H1 (cell line): ENCODE results near the gene SIRT7. TPM values are rescaled to one million over a fixed set of nuclear protein-coding genes. Genes with fewer than 3 reads are reported as not detected.

Source experiments
- CTCF ChIA-PET: fragments of 300-600 bp; sonication (Branson Sonifier 250); formaldehyde crosslinking; loops from one replicate; lab custom pipeline; 2021; ENCODE audit not compliant: partially characterized antibody; lab: Charles Lee
- POLR2A ChIA-PET: fragments of 300-600 bp; sonication (Branson Sonifier 250); formaldehyde crosslinking; loops from one replicate; lab custom pipeline; 2021; ENCODE audit warnings: inconsistent platforms; ENCODE audit not compliant: partially characterized antibody; lab: Charles Lee
- DNase-seq, 2 experiments: peaks; one replicate each; pipeline versions ENCODE4 v3.0.0 to v3.0.0-alpha.2; 2010 to 2022; ENCODE audit warnings: low spot score in 2 of 2, low read depth in 1 of 2, mixed read lengths in 1 of 2
- FAIRE-seq: peaks from 2 replicates; lab custom pipeline; 2011; peaks lifted over from hg19 to GRCh38; lab: Jason Lieb, UNC
- H2AFZ ChIP-seq: 2 replicates; pipeline ENCODE4 v1.8.1; 2012; ENCODE audit warnings: low read length, inconsistent platforms
- H2AK5ac ChIP-seq: 2 replicates; pipeline ENCODE4 v1.6.1; 2013; ENCODE audit warnings: low read depth, low read length
- H2BK120ac ChIP-seq: replicated peaks from 2 replicates; pipeline ENCODE3; 2013; ENCODE audit warnings: low read depth, low read length, inconsistent platforms
- H2BK12ac ChIP-seq: 2 replicates; pipeline ENCODE4 v1.6.1; 2013; ENCODE audit warnings: low read depth, low read length
- H2BK15ac ChIP-seq: 2 replicates; pipeline ENCODE4 v1.6.1; 2013; ENCODE audit warnings: low read length
- H2BK20ac ChIP-seq: 2 replicates; pipeline ENCODE4 v1.6.1; 2013; ENCODE audit warnings: low read length
- H2BK5ac ChIP-seq: 2 replicates; pipeline ENCODE4 v1.6.1; 2013; ENCODE audit warnings: low read depth, low read length
- H3K14ac ChIP-seq: 2 replicates; pipeline ENCODE4 v1.6.1; 2013; ENCODE audit warnings: inconsistent platforms; ENCODE audit not compliant: insufficient read length
- H3K18ac ChIP-seq: 2 replicates; pipeline ENCODE4 v1.6.1; 2013; ENCODE audit warnings: low read length; ENCODE audit errors: extremely low read depth
- H3K23ac ChIP-seq: 2 replicates; pipeline ENCODE4 v1.6.1; 2013; ENCODE audit warnings: inconsistent platforms; ENCODE audit not compliant: insufficient read length
- H3K23me2 ChIP-seq: 2 replicates; pipeline ENCODE4 v1.6.1; 2013; ENCODE audit warnings: low read depth, low read length
- H3K27ac ChIP-seq: 2 replicates; pipeline ENCODE4 v1.6.1; 2011; ENCODE audit warnings: low read depth, low read length, inconsistent platforms
- H3K27me3 ChIP-seq, 4 experiments: replicated peaks in 1 of 4; 1 replicate in 1 of 4; 2 replicates in 3 of 4; pipeline versions ENCODE4 v1.6.1 to v1.8.1; 2011 to 2013; ENCODE audit warnings: low read length in 3 of 4, mild to moderate bottlenecking in 3 of 4, inconsistent platforms in 2 of 4, mixed read lengths in 2 of 4, moderate library complexity in 1 of 4; ENCODE audit not compliant: control insufficient read depth in 3 of 4, insufficient read depth in 3 of 4; ENCODE audit errors: extremely low read depth in 1 of 4
- H3K36me3 ChIP-seq, 4 experiments: 2 replicates each; pipeline versions ENCODE4 v1.6.1 to v1.8.1; 2011 to 2013; ENCODE audit warnings: mild to moderate bottlenecking in 4 of 4, low read length in 3 of 4, moderate library complexity in 2 of 4, control low read depth in 1 of 4, inconsistent platforms in 1 of 4; ENCODE audit not compliant: insufficient read depth in 4 of 4, control insufficient read depth in 2 of 4
- H3K4ac ChIP-seq: replicated peaks from 2 replicates; pipeline ENCODE3; 2013; ENCODE audit warnings: low read length, low read depth, mixed read lengths, inconsistent platforms; ENCODE audit not compliant: insufficient read length
- H3K4me1 ChIP-seq, 4 experiments: replicated peaks in 1 of 4; 1 replicate in 1 of 4; 2 replicates in 3 of 4; pipeline versions ENCODE4 v1.6.1 to v1.8.1; 2011 to 2013; ENCODE audit warnings: low read length in 3 of 4, inconsistent platforms in 2 of 4, mixed read lengths in 1 of 4; ENCODE audit not compliant: insufficient read depth in 4 of 4, control insufficient read depth in 3 of 4
- H3K4me2 ChIP-seq, 2 experiments: 2 replicates each; pipeline versions ENCODE4 v1.6.1 to v1.8.1; 2011 to 2013; ENCODE audit warnings: low read depth in 2 of 2, low read length in 2 of 2, control low read depth in 1 of 2, inconsistent platforms in 1 of 2, mild to moderate bottlenecking in 1 of 2; ENCODE audit not compliant: insufficient read depth in 1 of 2
- H3K4me3 ChIP-seq, 4 experiments: fragments of 200-600, 300-600 bp in 1 of 4; sonication (generic), shearing (Covaris generic), sonication (Bioruptor Twin) in 1 of 4; 2 replicates each; pipeline versions ENCODE4 v1.5.1 to v1.8.1; 2011 to 2016; ENCODE audit warnings: low read length in 4 of 4, low read depth in 3 of 4, control low read depth in 2 of 4, inconsistent platforms in 2 of 4, mild to moderate bottlenecking in 2 of 4, mixed read lengths in 1 of 4, moderate library complexity in 1 of 4; ENCODE audit not compliant: insufficient read depth in 2 of 4; ENCODE audit errors: extremely low read depth in 1 of 4
- H3K56ac ChIP-seq: replicated peaks from 2 replicates; pipeline ENCODE3; 2013; ENCODE audit warnings: low read depth, mild to moderate bottlenecking, mixed read lengths, low read length, inconsistent platforms; ENCODE audit not compliant: insufficient read length
- H3K79me1 ChIP-seq: 2 replicates; pipeline ENCODE4 v1.6.1; 2013; ENCODE audit warnings: low read depth, low read length, control low read depth
- H3K79me2 ChIP-seq, 2 experiments: 2 replicates each; pipeline versions ENCODE4 v1.6.1 to v1.8.1; 2012 to 2013; ENCODE audit warnings: low read length in 2 of 2, mild to moderate bottlenecking in 2 of 2, inconsistent platforms in 1 of 2; ENCODE audit not compliant: insufficient read depth in 2 of 2, control insufficient read depth in 1 of 2
- H3K9ac ChIP-seq, 4 experiments: replicated peaks in 1 of 4; 1 replicate in 1 of 4; 2 replicates in 3 of 4; pipeline versions ENCODE4 v1.6.1 to v1.8.1; 2011 to 2013; ENCODE audit warnings: low read depth in 3 of 4, low read length in 3 of 4, control low read depth in 2 of 4, mild to moderate bottlenecking in 2 of 4, moderate library complexity in 2 of 4, inconsistent platforms in 1 of 4; ENCODE audit errors: extremely low read depth in 1 of 4
- H3K9me3 ChIP-seq, 2 experiments: 2 replicates each; pipeline versions ENCODE4 v1.6.1 to v1.8.1; 2012 to 2013; ENCODE audit warnings: mild to moderate bottlenecking in 2 of 2, moderate library complexity in 2 of 2, control low read depth in 1 of 2, inconsistent platforms in 1 of 2, low read depth in 1 of 2, low read length in 1 of 2, mixed read lengths in 1 of 2; ENCODE audit not compliant: insufficient read depth in 2 of 2
- H4K20me1 ChIP-seq, 2 experiments: replicated peaks in 1 of 2; 2 replicates each; pipeline versions ENCODE3 to v1.8.1; 2011 to 2013; ENCODE audit warnings: inconsistent platforms in 2 of 2, low read length in 2 of 2, mild to moderate bottlenecking in 1 of 2; ENCODE audit not compliant: insufficient read depth in 2 of 2, control insufficient read depth in 1 of 2
- H4K5ac ChIP-seq: 2 replicates; pipeline ENCODE4 v1.6.1; 2013; ENCODE audit warnings: low read length, low read depth, mixed read lengths, inconsistent platforms; ENCODE audit not compliant: insufficient read length
- H4K8ac ChIP-seq: 2 replicates; pipeline ENCODE4 v1.8.0; 2013; ENCODE audit warnings: mild to moderate bottlenecking, moderate library complexity, low read length, inconsistent platforms; ENCODE audit not compliant: insufficient read depth; ENCODE audit errors: extremely low read depth
- H4K91ac ChIP-seq: replicated peaks from 2 replicates; pipeline ENCODE3; 2013; ENCODE audit warnings: low read length, mixed read lengths, inconsistent platforms; ENCODE audit not compliant: insufficient read length
- BACH1 ChIP-seq: IDR thresholded peaks from 2 replicates; pipeline ENCODE4 v1.6.1; 2012; ENCODE audit warnings: low read length, improper control_type of control experiment
- BRCA1 ChIP-seq: IDR thresholded peaks from 2 replicates; pipeline ENCODE4 v1.6.1; 2012; ENCODE audit warnings: low read depth, low read length, improper control_type of control experiment
- CREB1 ChIP-seq: IDR thresholded peaks from 2 replicates; pipeline ENCODE4 v1.6.1; 2012; ENCODE audit warnings: inconsistent platforms
- HDAC2 ChIP-seq, 2 experiments: fragments of 300-600 bp in 1 of 2; sonication (generic) in 1 of 2; IDR thresholded peaks; 2 replicates each; pipeline ENCODE4 v1.6.1; 2011 to 2012; ENCODE audit warnings: low read depth in 2 of 2, low read length in 2 of 2, mild to moderate bottlenecking in 2 of 2, moderate library complexity in 2 of 2, borderline replicate concordance in 1 of 2, inconsistent platforms in 1 of 2
- MAFK ChIP-seq: IDR thresholded peaks from 2 replicates; pipeline ENCODE4 v1.6.1; 2012; ENCODE audit warnings: low read depth, mild to moderate bottlenecking, improper control_type of control experiment, low read length
- POU5F1 ChIP-seq: IDR thresholded peaks from 2 replicates; pipeline ENCODE4 v1.6.1; 2011; ENCODE audit warnings: low read depth, mild to moderate bottlenecking, low read length, moderate library complexity
- RBBP5 ChIP-seq: IDR thresholded peaks from 2 replicates; pipeline ENCODE4 v1.7.1; 2012; ENCODE audit warnings: low read depth, mild to moderate bottlenecking, inconsistent platforms, low read length, moderate library complexity, borderline replicate concordance
- RXRA ChIP-seq: IDR thresholded peaks from 2 replicates; pipeline ENCODE4 v1.6.1; 2011; ENCODE audit warnings: low read depth, mild to moderate bottlenecking, low read length, moderate library complexity; ENCODE audit not compliant: insufficient read depth
- SIN3A ChIP-seq, 2 experiments: IDR thresholded peaks in 1 of 2; conservative IDR thresholded peaks in 1 of 2; 2 replicates each; pipeline ENCODE4 v1.6.1; 2011 to 2012; ENCODE audit warnings: low read length in 2 of 2, improper control_type of control experiment in 1 of 2, low read depth in 1 of 2, mild to moderate bottlenecking in 1 of 2
- SIRT6 ChIP-seq: IDR thresholded peaks from one replicate; pipeline ENCODE4 v1.7.1; 2012; ENCODE audit warnings: low read length, inconsistent platforms
- SP2 ChIP-seq: IDR thresholded peaks from 2 replicates; pipeline ENCODE4 v1.6.1; 2012; ENCODE audit warnings: mild to moderate bottlenecking, low read length, inconsistent platforms
- SRF ChIP-seq: IDR thresholded peaks from 2 replicates; pipeline ENCODE4 v1.6.1; 2011; ENCODE audit warnings: mild to moderate bottlenecking, low read depth, low read length, moderate library complexity
- SUZ12 ChIP-seq: fragments of 200-600 bp; sonication (generic); IDR thresholded peaks from 2 replicates; pipeline ENCODE4 v1.6.1; 2012; ENCODE audit warnings: mild to moderate bottlenecking, inconsistent platforms, low read length, moderate library complexity, mixed read lengths
- WGBS, 2 experiments: shearing (Covaris generic) in 1 of 2; methylation state at CpG; one replicate each; pipeline versions ENCODE4 v1.1.6 to v1.1.7; 2013 to 2015; ENCODE audit warnings: low lambda C conversion rate in 2 of 2, mixed read lengths in 2 of 2, inconsistent platforms in 1 of 2, low coverage in 1 of 2, missing lambda C conversion rate in 1 of 2; ENCODE audit not compliant: insufficient replicate concordance in 2 of 2, insufficient coverage in 1 of 2, insufficient read length in 1 of 2; ENCODE audit errors: extremely low coverage in 1 of 2, missing lambda C conversion rate in 1 of 2; 5-methylcytosine and 5-hydroxymethylcytosine counted together
- polyA plus RNA-seq, 7 experiments: library from polyadenylated mRNA; depleted of rRNA in 3 of 7; stranded (reverse) in 5 of 7; unstranded in 2 of 7; fragments of >200 nt in 5 of 7; fragments of 200-250 nt in 2 of 7; gene quantifications; 1 replicate in 5 of 7; 2 replicates in 1 of 7; 4 replicates in 1 of 7; pipeline versions ENCODE4 v1.2.1 to v1.2.3, GENCODE V29; 2011 to 2013; ENCODE audit warnings: missing spikeins in 2 of 7, mixed read lengths in 2 of 7
- total RNA-seq: library from RNA; stranded (reverse); fragmentation: NEBNext Ultra II Directional; extraction: Animal tissue kit (Norgen Biotek cat#: 25700); gene quantifications from 2 replicates; pipeline ENCODE4 v1.2.1, GENCODE V29; 2021

Gene SIRT7
- total and polyA plus RNA-seq, 2 of the 8 experiments (the other 6 are each of a cell fraction or from before 2014, with no cell fraction given): 5.8 to 16.6 TPM

GRCh38 chr17:81948635-81949378 lies 30.8 kb upstream of the SIRT7 start:
- Histone ChIP-seq H4K91ac (no peak overlapping the region), H2BK20ac (no peak overlapping the region), H3K36me3 (no peaks in the 10 kb centered on the region), H2BK120ac (no peak overlapping the region), H2AFZ (no peak overlapping the region), H2AK5ac (no peak overlapping the region), H3K23me2 (no peaks in the 10 kb centered on the region), H3K27me3 (peaks cover 0 to 5% (median under 1%) of the 10 kb centered on the region in 4 experiments; a peak in 3 of 7 replicates), H3K9me3 (no peaks in the 10 kb centered on the region), H3K79me2 (no peaks in the 10 kb centered on the region), H2BK15ac (no peak overlapping the region), H4K5ac (no peak overlapping the region), H3K23ac (no peak overlapping the region), H3K56ac (no peak overlapping the region), H3K79me1 (no peaks in the 10 kb centered on the region), H3K4me1 (no peaks in the 10 kb centered on the region; a peak in 1 of 7 replicates), H3K4me3 (no peak overlapping the region), H3K27ac (no peak overlapping the region), H3K18ac (no peak overlapping the region), H3K14ac (no peak overlapping the region), H3K4me2 (no peak overlapping the region), H2BK5ac (no peak overlapping the region), H4K20me1 (no peaks in the 10 kb centered on the region), H3K9ac (no peak overlapping the region), H3K4ac (no peak overlapping the region), H2BK12ac (no peak overlapping the region), H4K8ac (no peak overlapping the region)
- FAIRE-seq: no peak
- no peak for DNase-seq
- ChIA-PET CTCF (interaction anchor here (0.7 to 1.8 kb wide), 5 partner anchors 11 to 71 kb away, joined by 3 to 9 read pairs (median 3); no protein-coding TSS in a partner anchor), POLR2A (interaction anchor here (0.6 to 3.3 kb wide), 5 partner anchors 11 to 77 kb away, joined by 3 to 9 read pairs (median 3); partner anchors contain the start of gene MAFG)
- WGBS, 2 experiments: 85% methylated on average over 16 of the region's 17 CpGs; no CpG with 5 or more reads in 1 of the 2 experiments
- TF ChIP-seq MAFK (no peak), SRF (no peak), RBBP5 (no peak), HDAC2 (IDR thresholded peaks at IDR 0.05; ENCODE audit: borderline replicate concordance in 1 of 2, low read depth in 2 of 2, low read length in 2 of 2) (no peak), CREB1 (no peak), SIN3A (conservative IDR thresholded peaks at IDR 0.05 in 1 of 2, IDR thresholded peaks at IDR 0.05 in 1 of 2; ENCODE audit: low read depth in 1 of 2, low read length in 2 of 2) (no peak), SUZ12 (no peak), SP2 (no peak), RXRA (no peak), BRCA1 (no peak), BACH1 (no peak), SIRT6 (no peak), POU5F1 (no peak)
